Measurements from ENCODE around the gene GALNT2.

Gene GALNT2

DNA sequence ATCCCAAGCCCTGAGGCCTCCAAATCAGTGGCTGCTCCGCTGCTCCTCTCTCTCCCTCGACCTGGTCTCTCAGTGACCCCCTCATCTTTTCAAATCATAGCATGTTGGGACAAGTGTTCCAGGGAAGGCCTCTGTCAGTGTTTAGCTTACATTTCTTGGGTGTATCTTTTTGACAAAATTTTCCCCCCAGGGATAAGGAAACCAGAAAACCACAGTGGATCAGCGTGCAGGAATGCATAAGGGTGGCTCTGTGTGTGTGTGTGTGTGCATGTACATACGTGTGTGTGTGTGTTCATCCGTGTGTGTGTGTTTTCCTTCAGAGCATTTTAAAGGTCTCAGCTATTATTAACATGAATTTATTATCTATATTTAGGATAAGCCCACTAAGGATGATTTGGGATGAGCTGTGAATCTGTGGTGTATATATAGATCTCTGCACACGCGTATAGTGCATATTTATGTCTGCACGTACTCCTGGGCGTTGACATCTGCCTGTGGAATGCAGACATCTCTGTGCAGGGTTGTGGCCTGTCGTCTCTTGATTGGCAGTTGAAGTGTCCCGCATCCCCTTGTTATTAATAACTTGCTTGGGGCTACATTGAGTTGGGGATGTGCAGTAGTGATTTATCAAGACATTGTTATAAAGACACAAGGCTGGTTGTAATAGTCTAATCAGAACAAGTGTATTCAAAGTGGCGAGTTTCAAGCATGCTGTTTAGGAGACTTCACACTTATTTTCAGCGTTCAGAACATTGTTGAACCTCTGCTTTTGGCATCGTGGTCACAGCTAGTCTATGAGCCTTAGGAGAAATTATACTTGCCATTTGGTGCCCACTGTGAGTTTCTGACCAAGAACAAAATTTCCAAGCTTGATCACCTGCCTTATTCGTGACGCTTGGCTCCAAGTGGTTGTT is 55.6 kb downstream of the GALNT2 start:
- DNase-seq (ENCODE audit: low spot score) = no peak
- TF ChIP-seq, protein P1, sequence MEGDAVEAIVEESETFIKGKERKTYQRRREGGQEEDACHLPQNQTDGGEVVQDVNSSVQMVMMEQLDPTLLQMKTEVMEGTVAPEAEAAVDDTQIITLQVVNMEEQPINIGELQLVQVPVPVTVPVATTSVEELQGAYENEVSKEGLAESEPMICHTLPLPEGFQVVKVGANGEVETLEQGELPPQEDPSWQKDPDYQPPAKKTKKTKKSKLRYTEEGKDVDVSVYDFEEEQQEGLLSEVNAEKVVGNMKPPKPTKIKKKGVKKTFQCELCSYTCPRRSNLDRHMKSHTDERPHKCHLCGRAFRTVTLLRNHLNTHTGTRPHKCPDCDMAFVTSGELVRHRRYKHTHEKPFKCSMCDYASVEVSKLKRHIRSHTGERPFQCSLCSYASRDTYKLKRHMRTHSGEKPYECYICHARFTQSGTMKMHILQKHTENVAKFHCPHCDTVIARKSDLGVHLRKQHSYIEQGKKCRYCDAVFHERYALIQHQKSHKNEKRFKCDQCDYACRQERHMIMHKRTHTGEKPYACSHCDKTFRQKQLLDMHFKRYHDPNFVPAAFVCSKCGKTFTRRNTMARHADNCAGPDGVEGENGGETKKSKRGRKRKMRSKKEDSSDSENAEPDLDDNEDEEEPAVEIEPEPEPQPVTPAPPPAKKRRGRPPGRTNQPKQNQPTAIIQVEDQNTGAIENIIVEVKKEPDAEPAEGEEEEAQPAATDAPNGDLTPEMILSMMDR (IDR thresholded peaks at IDR 0.05) = no peak
- H3K4me3 ChIP-seq = no peak overlapping the region
- no peak overlapping the region for H3K27ac ChIP-seq

DNA sequence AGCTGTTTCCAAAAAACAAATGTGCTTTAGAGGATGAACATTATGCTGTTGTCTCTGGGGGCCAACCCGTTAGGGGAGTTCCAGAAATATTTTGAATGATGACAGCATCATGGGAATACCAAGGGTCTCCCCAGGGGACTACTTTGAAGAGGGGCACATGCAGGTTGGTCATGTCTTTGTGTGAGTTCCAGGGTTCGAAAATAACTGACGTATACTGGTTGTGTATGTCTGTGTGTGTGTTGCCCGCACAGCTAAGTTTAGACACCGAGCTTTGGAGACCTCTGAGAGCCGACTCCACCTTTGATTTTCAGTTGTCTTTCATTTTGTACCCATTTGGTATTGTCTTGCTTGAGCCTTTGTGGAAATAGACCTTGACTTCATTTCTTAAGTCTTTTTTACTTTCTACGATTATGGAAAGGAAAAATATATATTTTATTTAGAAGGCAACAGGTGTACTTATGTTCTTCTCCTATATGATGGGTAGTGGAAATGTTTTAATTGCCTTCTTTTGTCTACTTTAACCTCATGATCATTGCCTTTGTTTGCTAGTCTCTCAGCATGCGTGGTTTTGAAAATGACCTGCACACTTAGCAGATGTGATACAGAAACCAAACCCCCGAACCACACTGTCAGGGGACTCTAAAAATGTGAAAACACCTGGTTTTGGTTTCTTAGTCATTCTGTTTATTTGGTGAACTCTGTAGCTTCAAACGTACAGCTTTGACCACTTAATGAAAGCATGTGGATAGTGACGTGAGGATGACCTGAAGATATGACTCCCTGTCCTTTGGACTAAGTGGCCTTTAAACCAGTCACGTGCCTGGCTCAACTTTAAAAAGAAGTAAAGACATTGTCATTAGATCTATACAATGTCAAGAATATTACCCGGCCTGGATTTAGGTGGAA is 56.5 kb downstream of the GALNT2 start:
- no peak overlapping the region for H3K27ac ChIP-seq
- DNase-seq (ENCODE audit: low spot score) = no peak
- TF ChIP-seq, protein P1 (IDR thresholded peaks at IDR 0.05) = no peak
- H3K4me3 ChIP-seq = no peak overlapping the region

DNA sequence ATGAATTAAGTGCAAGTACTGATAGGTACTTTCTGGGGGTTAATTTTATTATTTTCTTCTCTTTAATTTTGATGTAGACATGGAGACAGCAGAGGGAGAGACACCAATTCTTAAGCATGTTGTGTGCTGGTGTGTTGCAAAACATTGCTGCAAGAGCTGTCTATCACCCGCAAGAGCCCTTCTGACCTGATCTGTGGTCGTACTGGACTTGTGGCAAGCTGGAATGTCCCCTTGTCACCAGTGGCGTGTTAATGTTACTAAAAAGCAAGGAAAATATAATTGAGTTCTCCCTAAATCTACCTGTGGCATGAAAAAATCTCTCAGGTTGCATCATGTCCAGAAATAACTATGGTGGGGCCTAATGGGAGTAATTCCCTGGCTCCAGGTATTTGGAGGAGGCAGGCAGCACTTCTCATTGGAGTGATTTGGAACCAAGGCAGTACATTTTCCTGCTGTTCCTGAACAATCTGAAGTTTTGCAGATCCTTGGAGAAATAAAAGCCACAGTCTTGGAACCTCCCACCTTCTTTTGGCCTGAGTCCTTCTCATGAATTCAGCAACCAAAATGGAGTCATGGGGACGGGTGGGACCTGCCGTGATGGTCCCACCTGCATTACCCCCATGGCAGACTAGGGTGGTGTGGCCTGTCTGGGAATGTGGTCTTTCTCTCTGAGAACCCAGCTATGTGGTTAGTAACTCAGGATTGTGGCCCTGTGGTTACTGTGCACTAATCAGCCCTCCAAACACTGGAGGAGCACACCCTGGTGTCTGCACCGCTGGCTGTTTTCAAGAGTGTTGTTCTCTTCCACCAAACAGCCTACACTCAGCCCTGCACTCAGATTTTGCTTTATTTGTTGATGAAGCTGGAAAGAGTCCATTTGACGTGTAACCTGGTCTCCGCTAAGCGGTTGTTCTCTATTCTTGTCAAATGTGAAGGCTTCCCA is 57.4 kb downstream of the GALNT2 start:
- Histone ChIP-seq H3K4me3 (no peak overlapping the region), H3K27ac (peak overlapping the region in 1 of 2 donors; percentile 14)
- DNase-seq (ENCODE audit: low spot score) = no peak
- TF ChIP-seq, protein P1 (IDR thresholded peaks at IDR 0.05) = no peak

DNA sequence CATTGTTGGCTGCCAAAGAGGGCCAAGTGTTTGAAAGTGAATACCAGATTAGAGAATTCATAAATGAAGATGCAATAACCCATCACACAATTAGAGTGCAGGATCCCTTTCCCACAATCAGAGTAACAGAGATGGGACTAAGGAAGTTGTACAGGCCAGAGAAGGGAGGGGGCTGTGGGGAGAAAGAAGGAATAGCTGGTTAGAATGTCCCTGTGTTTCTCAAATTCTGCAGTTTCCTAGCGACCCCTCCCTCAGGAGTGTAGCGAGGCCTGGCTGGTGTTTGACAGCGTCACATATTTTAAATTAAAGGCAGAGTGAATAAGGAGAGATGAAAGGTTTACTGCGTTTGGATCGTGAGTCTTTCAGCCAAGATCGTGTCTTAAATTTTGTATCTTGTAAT is 58.1 kb downstream of the GALNT2 start:
- TF ChIP-seq, protein P1 (IDR thresholded peaks at IDR 0.05) = no peak
- H3K27ac ChIP-seq = no peak overlapping the region
- H3K4me3 ChIP-seq = no peak overlapping the region
- no peak for DNase-seq (ENCODE audit: low spot score)

DNA sequence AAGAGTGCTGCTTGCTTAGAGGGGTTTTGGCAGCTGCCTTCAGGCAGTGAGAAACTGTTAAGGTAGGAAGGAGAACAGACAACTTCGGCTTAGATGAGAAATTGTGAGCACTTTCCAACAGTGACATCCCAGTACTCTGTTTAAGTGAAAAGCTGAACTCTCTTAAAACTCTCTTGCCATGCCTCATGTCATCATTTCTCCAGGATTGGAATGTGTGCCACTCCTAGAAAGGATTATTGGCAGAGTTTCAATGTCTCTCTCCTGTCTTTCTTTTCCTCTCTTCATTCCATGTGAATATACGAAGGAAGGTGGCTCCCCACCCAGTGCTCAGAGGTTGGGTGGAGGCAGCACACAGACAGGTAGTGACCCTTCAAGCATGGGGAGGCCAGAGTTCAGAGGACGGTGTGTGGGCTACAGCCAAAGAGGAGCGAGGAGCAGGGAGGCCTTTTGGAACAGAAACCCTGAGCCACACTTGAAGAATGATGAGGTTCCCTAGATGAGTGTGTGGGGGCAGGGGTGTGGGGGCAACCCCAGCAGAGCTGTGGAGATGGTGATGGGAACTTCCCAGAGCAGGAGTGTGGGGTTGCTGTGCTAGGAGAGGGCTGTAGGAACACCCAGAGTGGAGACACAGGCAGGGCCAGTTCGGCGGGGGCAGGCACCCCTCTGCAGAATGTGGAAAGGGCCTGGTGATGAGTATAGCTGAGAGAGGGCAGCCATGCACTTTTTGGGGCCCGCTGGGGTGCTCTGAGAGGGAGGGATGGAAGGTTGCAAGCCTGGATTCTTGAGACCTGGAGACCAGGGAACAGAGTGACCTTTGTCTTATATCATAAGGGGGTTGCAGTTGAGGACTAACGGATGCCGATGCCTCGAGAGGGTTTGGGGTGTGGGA is 58.8 kb downstream of the GALNT2 start:
- no peak for DNase-seq (ENCODE audit: low spot score)
- peak overlapping the region in 1 of 2 donors; percentile 6 for H3K27ac ChIP-seq
- H3K4me3 ChIP-seq = no peak overlapping the region
- TF ChIP-seq, protein P1 (IDR thresholded peaks at IDR 0.05) = no peak
